CD14-positive monocyte (primary cell): ENCODE measurements around the gene GRK1. TPM values are rescaled to one million over a fixed set of nuclear protein-coding genes. Genes with fewer than 3 reads are reported as not detected.

Source experiments
- DNase-seq, 3 donors: peaks; one replicate each; pipeline ENCODE4 v3.0.0-alpha.2; 2011 to 2022
- H2AFZ ChIP-seq: 2 replicates; pipeline ENCODE4 v1.6.0; 2012; ENCODE audit warnings: mild to moderate bottlenecking, low read depth, low read length, inconsistent platforms; ENCODE audit not compliant: insufficient read depth, poor library complexity, severe bottlenecking
- H3K27ac ChIP-seq, 2 donors: 1 replicate in 1 of 2; 2 replicates in 1 of 2; pipeline ENCODE4 v1.5.1; 2012 to 2013; ENCODE audit warnings: low read length in 2 of 2, control low read depth in 1 of 2, inconsistent platforms in 1 of 2, low read depth in 1 of 2, mild to moderate bottlenecking in 1 of 2
- H3K27me3 ChIP-seq, 2 donors: one replicate each; pipeline versions ENCODE4 v1.6.0 to v1.6.1; 2011 to 2013; ENCODE audit warnings: low read length in 2 of 2; ENCODE audit not compliant: control insufficient read depth in 2 of 2, insufficient read depth in 2 of 2
- H3K36me3 ChIP-seq, 2 donors: replicated peaks in 1 of 2; 1 replicate in 1 of 2; 2 replicates in 1 of 2; pipeline versions ENCODE4 v1.5.1 to v1.6.1; 2012 to 2013; ENCODE audit warnings: low read length in 2 of 2, control low read depth in 1 of 2, inconsistent platforms in 1 of 2, mild to moderate bottlenecking in 1 of 2; ENCODE audit not compliant: insufficient read depth in 2 of 2, control insufficient read depth in 1 of 2
- H3K4me1 ChIP-seq, 2 donors: 1 replicate in 1 of 2; 2 replicates in 1 of 2; pipeline versions ENCODE4 v1.5.1 to v1.6.1; 2012 to 2013; ENCODE audit warnings: low read length in 2 of 2, control low read depth in 1 of 2, inconsistent platforms in 1 of 2, mild to moderate bottlenecking in 1 of 2, moderate library complexity in 1 of 2; ENCODE audit not compliant: insufficient read depth in 2 of 2, control insufficient read depth in 1 of 2
- H3K4me2 ChIP-seq: replicated peaks from 2 replicates; pipeline ENCODE3; 2012; ENCODE audit warnings: low read length, moderate library complexity, mild to moderate bottlenecking; ENCODE audit not compliant: poor library complexity, severe bottlenecking; ENCODE audit errors: extremely low read depth
- H3K4me3 ChIP-seq, 3 experiments: fragments of 200-600 bp in 1 of 3; sonication (generic) in 1 of 3; replicated peaks in 1 of 3; 1 replicate in 2 of 3; 2 replicates in 1 of 3; pipeline ENCODE4 v1.5.1; 2011 to 2013; ENCODE audit warnings: low read length in 3 of 3, mild to moderate bottlenecking in 3 of 3, control low read depth in 2 of 3, low read depth in 2 of 3, inconsistent platforms in 1 of 3, moderate library complexity in 1 of 3
- H3K79me2 ChIP-seq: 2 replicates; pipeline ENCODE4 v1.6.0; 2012; ENCODE audit warnings: mild to moderate bottlenecking, control low read depth, inconsistent platforms, low read length, moderate library complexity; ENCODE audit not compliant: insufficient read depth
- H3K9ac ChIP-seq: 2 replicates; pipeline ENCODE4 v1.6.0; 2017; ENCODE audit warnings: low read length, mild to moderate bottlenecking; ENCODE audit not compliant: insufficient read depth, poor library complexity, severe bottlenecking
- H3K9me3 ChIP-seq, 2 donors: replicated peaks in 1 of 2; 1 replicate in 1 of 2; 2 replicates in 1 of 2; pipeline versions ENCODE4 v1.5.1 to v1.6.1; 2012 to 2013; ENCODE audit warnings: low read length in 2 of 2, control low read depth in 1 of 2; ENCODE audit not compliant: control insufficient read depth in 1 of 2, insufficient read depth in 1 of 2
- H4K20me1 ChIP-seq: 2 replicates; pipeline ENCODE4 v1.6.0; 2012; ENCODE audit warnings: mild to moderate bottlenecking, low read length, control low read depth, moderate library complexity; ENCODE audit not compliant: insufficient read depth
- H3K27ac Mint-ChIP-seq, 7 donors: one replicate each; pipeline ENCODE4 v1.8.0; 2020; ENCODE audit warnings: mild to moderate bottlenecking in 7 of 7, mixed read lengths in 7 of 7, moderate library complexity in 6 of 7, inconsistent platforms in 2 of 7
- H3K27me3 Mint-ChIP-seq, 3 donors: one replicate each; pipeline ENCODE4 v1.8.0; 2021 to 2022; ENCODE audit warnings: low read depth in 3 of 3, mild to moderate bottlenecking in 3 of 3, mixed read lengths in 3 of 3, moderate library complexity in 3 of 3, inconsistent platforms in 1 of 3
- H3K36me3 Mint-ChIP-seq, 2 donors: one replicate each; pipeline ENCODE4 v1.8.0; 2020; ENCODE audit warnings: mixed read lengths in 2 of 2, inconsistent platforms in 1 of 2, mild to moderate bottlenecking in 1 of 2
- H3K4me1 Mint-ChIP-seq: one replicate; pipeline ENCODE4 v1.8.0; 2020; ENCODE audit warnings: mild to moderate bottlenecking, mixed read lengths
- H3K4me3 Mint-ChIP-seq, 2 donors: one replicate each; pipeline ENCODE4 v1.8.0; 2020; ENCODE audit warnings: mild to moderate bottlenecking in 2 of 2, mixed read lengths in 2 of 2, moderate library complexity in 1 of 2
- H3K9me3 Mint-ChIP-seq, 7 donors: one replicate each; pipeline ENCODE4 v1.8.0; 2020 to 2022; ENCODE audit warnings: mixed read lengths in 7 of 7, mild to moderate bottlenecking in 6 of 7, moderate library complexity in 6 of 7, inconsistent platforms in 2 of 7
- WGBS: methylation state at CpG from one replicate; pipeline ENCODE4 v1.1.5; 2013; ENCODE audit warnings: missing lambda C conversion rate; ENCODE audit not compliant: insufficient coverage; 5-methylcytosine and 5-hydroxymethylcytosine counted together
- intact Hi-C, 2 donors: fragments of 100-400 bp; cut with micrococcal nuclease; formaldehyde crosslinking; loops; one replicate each; pipeline versions ENCODE4 v1.15.0 to v1.15.1; 2023
- polyA plus RNA-seq, 3 donors: library from polyadenylated mRNA; depleted of rRNA in 1 of 3; unstranded in 2 of 3; stranded (reverse) in 1 of 3; fragments of 300-500 nt in 2 of 3; fragments of >200 nt in 1 of 3; fragmentation: Illumina TruSeq in 2 of 3; gene quantifications; 1 replicate in 2 of 3; 2 replicates in 1 of 3; pipeline ENCODE4 v1.2.3, GENCODE V29; 2012 to 2021
- TF ChIP-seq, protein P1 (sequence below): fragments of 200-600 bp; IDR thresholded peaks from one replicate; pipeline ENCODE4 v1.8.0; 2022; ENCODE audit warnings: antibody characterized with exemption, mild to moderate bottlenecking

Gene GRK1
- polyA plus RNA-seq, 3 donors: not detected

DNA sequence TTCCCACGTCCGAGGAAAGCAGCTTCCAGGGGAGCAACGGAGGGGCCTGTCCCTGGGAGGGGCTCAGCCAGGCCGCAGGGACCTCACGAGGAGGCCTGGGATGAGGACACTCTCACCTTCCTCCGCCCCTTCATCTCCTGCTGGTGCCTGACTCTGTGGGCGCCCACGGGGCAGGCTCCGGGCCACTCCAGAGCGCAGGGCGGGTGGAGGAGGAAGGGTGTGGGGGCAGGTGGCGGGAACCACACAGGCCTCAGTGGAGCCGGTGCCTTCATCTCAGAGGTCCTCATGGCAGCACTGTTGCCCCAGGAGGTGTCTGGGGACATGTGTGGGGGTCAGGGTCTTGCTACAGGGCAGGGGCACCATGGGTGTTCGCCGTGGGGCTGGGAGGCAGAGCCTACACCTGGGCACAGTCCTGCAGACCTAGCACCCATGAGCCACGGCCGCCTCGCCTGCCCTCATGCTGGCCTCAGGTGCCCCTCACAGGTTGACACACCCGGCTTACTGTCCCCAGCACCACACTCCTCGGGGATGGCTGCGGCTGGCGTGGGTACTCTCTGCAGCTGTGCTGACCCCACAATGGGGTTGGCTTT is 81.9 kb downstream of the GRK1 start:
- Histone ChIP-seq H3K9me3 (peaks cover 8 to 15% of the 10 kb centered on the region in 2 donors), H3K79me2 (no peaks in the 10 kb centered on the region), H3K9ac (no peak overlapping the region), H3K36me3 (no peaks in the 10 kb centered on the region), H3K4me2 (no peak overlapping the region), H3K4me3 (no peak overlapping the region), H4K20me1 (no peaks in the 10 kb centered on the region), H3K27me3 (no peaks in the 10 kb centered on the region), H2AFZ (no peak overlapping the region), H3K4me1 (no peaks in the 10 kb centered on the region), H3K27ac (no peak overlapping the region)
- TF ChIP-seq, protein P1, sequence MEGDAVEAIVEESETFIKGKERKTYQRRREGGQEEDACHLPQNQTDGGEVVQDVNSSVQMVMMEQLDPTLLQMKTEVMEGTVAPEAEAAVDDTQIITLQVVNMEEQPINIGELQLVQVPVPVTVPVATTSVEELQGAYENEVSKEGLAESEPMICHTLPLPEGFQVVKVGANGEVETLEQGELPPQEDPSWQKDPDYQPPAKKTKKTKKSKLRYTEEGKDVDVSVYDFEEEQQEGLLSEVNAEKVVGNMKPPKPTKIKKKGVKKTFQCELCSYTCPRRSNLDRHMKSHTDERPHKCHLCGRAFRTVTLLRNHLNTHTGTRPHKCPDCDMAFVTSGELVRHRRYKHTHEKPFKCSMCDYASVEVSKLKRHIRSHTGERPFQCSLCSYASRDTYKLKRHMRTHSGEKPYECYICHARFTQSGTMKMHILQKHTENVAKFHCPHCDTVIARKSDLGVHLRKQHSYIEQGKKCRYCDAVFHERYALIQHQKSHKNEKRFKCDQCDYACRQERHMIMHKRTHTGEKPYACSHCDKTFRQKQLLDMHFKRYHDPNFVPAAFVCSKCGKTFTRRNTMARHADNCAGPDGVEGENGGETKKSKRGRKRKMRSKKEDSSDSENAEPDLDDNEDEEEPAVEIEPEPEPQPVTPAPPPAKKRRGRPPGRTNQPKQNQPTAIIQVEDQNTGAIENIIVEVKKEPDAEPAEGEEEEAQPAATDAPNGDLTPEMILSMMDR: no peak
- no peak for DNase-seq
- no peaks in the 10 kb centered on the region for H3K4me1 Mint-ChIP-seq
- peaks cover 0 to 13% (median 7%) of the 10 kb centered on the region in 7 donors for H3K9me3 Mint-ChIP-seq
- no peak overlapping the region for H3K27ac Mint-ChIP-seq
- WGBS: 87% methylated on average over 8 of the region's 22 CpGs
- intact Hi-C loops: no loop called here
- no peaks in the 10 kb centered on the region for H3K36me3 Mint-ChIP-seq
- H3K27me3 Mint-ChIP-seq: peaks cover 10 to 24% (median 13%) of the 10 kb centered on the region in 3 donors
- H3K4me3 Mint-ChIP-seq: no peak overlapping the region

DNA sequence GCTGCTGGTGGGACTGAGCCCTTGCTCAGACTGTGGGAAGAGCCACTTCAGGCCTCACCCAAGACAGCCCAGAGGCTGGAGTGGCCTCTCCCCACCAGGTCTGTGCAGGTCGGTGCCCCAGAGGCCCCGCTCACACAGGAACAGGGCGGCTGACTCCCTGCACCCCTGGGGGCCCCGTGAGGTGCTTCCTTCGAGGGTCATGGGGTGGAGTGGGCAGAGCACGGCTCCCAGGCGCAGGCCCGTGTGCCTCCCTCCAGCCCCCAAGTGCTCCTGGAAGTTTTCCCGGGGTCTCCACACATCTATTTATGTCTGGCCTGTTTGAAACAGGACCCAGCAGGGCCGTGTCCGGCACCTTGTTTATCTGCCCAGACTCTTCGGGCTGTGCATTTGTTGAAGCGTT is 82.5 kb downstream of the GRK1 start:
- Mint-ChIP-seq H3K9me3 (peaks cover 0 to 17% (median 7%) of the 10 kb centered on the region in 7 donors), H3K36me3 (no peaks in the 10 kb centered on the region), H3K27me3 (peaks cover 10 to 22% (median 11%) of the 10 kb centered on the region in 3 donors), H3K4me3 (no peak overlapping the region), H3K4me1 (no peaks in the 10 kb centered on the region), H3K27ac (no peak overlapping the region)
- Histone ChIP-seq H3K79me2 (no peaks in the 10 kb centered on the region), H2AFZ (no peak overlapping the region), H3K27ac (no peak overlapping the region), H3K4me2 (no peak overlapping the region), H3K4me3 (no peak overlapping the region), H3K36me3 (no peaks in the 10 kb centered on the region), H3K9ac (no peak overlapping the region), H3K9me3 (peaks cover 8 to 15% of the 10 kb centered on the region in 2 donors), H3K4me1 (no peaks in the 10 kb centered on the region), H4K20me1 (no peaks in the 10 kb centered on the region), H3K27me3 (no peaks in the 10 kb centered on the region)
- intact Hi-C loops: no loop called here
- TF ChIP-seq, protein P1: no peak
- DNase-seq: no peak
- WGBS: 94% methylated on average over 8 of the region's 13 CpGs
